Gastroesophageal sphincter (tissue), 3 donors: ENCODE data around the gene TCOF1.

Source experiments
- CTCF ChIP-seq, 4 experiments: fragments of 200-600 bp in 2 of 4; fragments of 450-650 bp in 2 of 4; sonication (generic) in 1 of 4; IDR thresholded peaks; one replicate each; pipeline ENCODE4 v1.5.1; 2017 to 2019; ENCODE audit warnings: antibody characterized with exemption in 4 of 4, mild to moderate bottlenecking in 2 of 4, moderate library complexity in 2 of 4
- EP300 ChIP-seq: sonication (generic); formaldehyde crosslinking; IDR thresholded peaks from one replicate; pipeline ENCODE4 v1.6.1; 2017; ENCODE audit warnings: antibody characterized with exemption, mild to moderate bottlenecking
- POLR2A ChIP-seq, 2 donors: fragments of 450-650 bp; IDR thresholded peaks; one replicate each; pipeline ENCODE4 v1.6.1; 2017; ENCODE audit warnings: antibody characterized with exemption in 2 of 2, mild to moderate bottlenecking in 2 of 2, moderate library complexity in 1 of 2
- POLR2AphosphoS5 ChIP-seq: sonication (generic); formaldehyde crosslinking; IDR thresholded peaks from one replicate; pipeline ENCODE4 v1.6.1; 2017; ENCODE audit warnings: antibody characterized with exemption

DNA sequence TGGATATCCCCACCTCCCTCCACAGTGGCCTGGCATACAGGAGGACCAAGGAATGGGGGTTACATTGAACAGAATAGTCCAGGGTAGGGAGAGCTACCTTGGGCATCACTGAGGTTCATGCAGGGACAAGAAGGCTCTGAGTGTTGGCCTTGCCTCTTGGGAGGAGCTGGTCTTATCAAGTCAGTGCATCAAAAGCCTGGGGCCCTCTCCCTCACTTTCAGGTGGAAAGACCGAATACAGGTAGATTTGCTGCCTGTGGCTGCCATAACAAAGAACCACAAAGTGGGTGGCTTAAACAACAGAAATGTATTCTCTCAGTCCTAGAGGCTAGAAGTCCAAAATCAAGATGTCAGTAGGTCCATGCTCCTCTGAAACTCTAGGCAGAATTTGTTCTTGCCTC, 36.3 kb upstream of the TCOF1 start:
- TF ChIP-seq CTCF (IDR thresholded peaks at IDR 0.05) (no peak), POLR2AphosphoS5 (no peak), POLR2A (IDR thresholded peaks at IDR 0.05) (no peak), EP300 (no peak)
